SK-N-SH (cell line): ENCODE measurements around the gene KMT2C.

Source experiments
- CHD2 ChIP-seq: fragments of 150-350 bp; IDR thresholded peaks from 2 replicates; pipeline ENCODE4 v1.6.1; 2018; ENCODE audit warnings: low read length; ENCODE audit not compliant: partially characterized antibody
- EP300 ChIP-seq, 2 experiments: IDR thresholded peaks; 2 replicates each; pipeline versions ENCODE4 v1.4.0 to v1.6.1; 2012; ENCODE audit warnings: borderline replicate concordance in 1 of 2, low read depth in 1 of 2, low read length in 1 of 2
- NFIC ChIP-seq: IDR thresholded peaks from 2 replicates; pipeline ENCODE4 v1.4.0; 2012; ENCODE audit warnings: borderline replicate concordance
- POLR2AphosphoS5 ChIP-seq: IDR thresholded peaks from 2 replicates; pipeline ENCODE4 v1.6.1; 2012; ENCODE audit warnings: low read depth, low read length
- RAD21 ChIP-seq: IDR thresholded peaks from 2 replicates; pipeline ENCODE4 v1.6.1; 2012; ENCODE audit warnings: mild to moderate bottlenecking, low read length
- RCOR1 ChIP-seq: fragments of 150-350 bp; IDR thresholded peaks from 2 replicates; pipeline ENCODE4 v1.6.1; 2017; ENCODE audit warnings: antibody characterized with exemption, low read length
- RFX5 ChIP-seq: IDR thresholded peaks from 2 replicates; pipeline ENCODE4 v1.6.1; 2012; ENCODE audit warnings: mild to moderate bottlenecking, improper control_type of control experiment, low read length
- SIN3A ChIP-seq: IDR thresholded peaks from 2 replicates; pipeline ENCODE4 v1.6.1; 2012; ENCODE audit warnings: low read depth, mild to moderate bottlenecking, low read length, moderate library complexity, borderline replicate concordance
- TAF1 ChIP-seq: IDR thresholded peaks from 2 replicates; pipeline ENCODE4 v1.6.1; 2012; ENCODE audit warnings: low read depth, mild to moderate bottlenecking, low read length, moderate library complexity, borderline replicate concordance
- TEAD4 ChIP-seq: IDR thresholded peaks from 2 replicates; pipeline ENCODE4 v1.4.0; 2012; ENCODE audit warnings: mild to moderate bottlenecking, borderline replicate concordance; ENCODE audit not compliant: insufficient read depth
- TF ChIP-seq, protein P1 (sequence below): fragments of 200-600 bp; sonication (generic); IDR thresholded peaks from 2 replicates; pipeline ENCODE4 v1.6.1; 2017; ENCODE audit warnings: antibody characterized with exemption, mild to moderate bottlenecking, moderate library complexity
- TF ChIP-seq, protein P2 (sequence below): IDR thresholded peaks from 2 replicates; pipeline ENCODE4; 2012

GRCh38 chr7:152307902-152308301 lies 127.9 kb downstream of the KMT2C start:
- TF ChIP-seq, protein P1, sequence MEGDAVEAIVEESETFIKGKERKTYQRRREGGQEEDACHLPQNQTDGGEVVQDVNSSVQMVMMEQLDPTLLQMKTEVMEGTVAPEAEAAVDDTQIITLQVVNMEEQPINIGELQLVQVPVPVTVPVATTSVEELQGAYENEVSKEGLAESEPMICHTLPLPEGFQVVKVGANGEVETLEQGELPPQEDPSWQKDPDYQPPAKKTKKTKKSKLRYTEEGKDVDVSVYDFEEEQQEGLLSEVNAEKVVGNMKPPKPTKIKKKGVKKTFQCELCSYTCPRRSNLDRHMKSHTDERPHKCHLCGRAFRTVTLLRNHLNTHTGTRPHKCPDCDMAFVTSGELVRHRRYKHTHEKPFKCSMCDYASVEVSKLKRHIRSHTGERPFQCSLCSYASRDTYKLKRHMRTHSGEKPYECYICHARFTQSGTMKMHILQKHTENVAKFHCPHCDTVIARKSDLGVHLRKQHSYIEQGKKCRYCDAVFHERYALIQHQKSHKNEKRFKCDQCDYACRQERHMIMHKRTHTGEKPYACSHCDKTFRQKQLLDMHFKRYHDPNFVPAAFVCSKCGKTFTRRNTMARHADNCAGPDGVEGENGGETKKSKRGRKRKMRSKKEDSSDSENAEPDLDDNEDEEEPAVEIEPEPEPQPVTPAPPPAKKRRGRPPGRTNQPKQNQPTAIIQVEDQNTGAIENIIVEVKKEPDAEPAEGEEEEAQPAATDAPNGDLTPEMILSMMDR, result no peak
- TF ChIP-seq EP300 (IDR thresholded peaks at IDR 0.05; ENCODE audit: borderline replicate concordance in 1 of 2, low read depth in 1 of 2, low read length in 1 of 2), result no peak
- no peak for TF ChIP-seq RCOR1
- TF ChIP-seq NFIC, result no peak
- no peak for TF ChIP-seq SIN3A
- no peak for TF ChIP-seq RFX5
- TF ChIP-seq POLR2AphosphoS5, result no peak
- TF ChIP-seq, protein P2, sequence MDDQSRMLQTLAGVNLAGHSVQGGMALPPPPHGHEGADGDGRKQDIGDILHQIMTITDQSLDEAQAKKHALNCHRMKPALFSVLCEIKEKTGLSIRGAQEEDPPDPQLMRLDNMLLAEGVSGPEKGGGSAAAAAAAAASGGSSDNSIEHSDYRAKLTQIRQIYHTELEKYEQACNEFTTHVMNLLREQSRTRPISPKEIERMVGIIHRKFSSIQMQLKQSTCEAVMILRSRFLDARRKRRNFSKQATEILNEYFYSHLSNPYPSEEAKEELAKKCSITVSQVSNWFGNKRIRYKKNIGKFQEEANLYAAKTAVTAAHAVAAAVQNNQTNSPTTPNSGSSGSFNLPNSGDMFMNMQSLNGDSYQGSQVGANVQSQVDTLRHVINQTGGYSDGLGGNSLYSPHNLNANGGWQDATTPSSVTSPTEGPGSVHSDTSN, result no peak
- TF ChIP-seq TAF1, result no peak
- TF ChIP-seq RAD21, result no peak
- TF ChIP-seq CHD2, result no peak
- no peak for TF ChIP-seq TEAD4
